ENCODE data around the gene ZNF76.

ZNF76 gene

DNA sequence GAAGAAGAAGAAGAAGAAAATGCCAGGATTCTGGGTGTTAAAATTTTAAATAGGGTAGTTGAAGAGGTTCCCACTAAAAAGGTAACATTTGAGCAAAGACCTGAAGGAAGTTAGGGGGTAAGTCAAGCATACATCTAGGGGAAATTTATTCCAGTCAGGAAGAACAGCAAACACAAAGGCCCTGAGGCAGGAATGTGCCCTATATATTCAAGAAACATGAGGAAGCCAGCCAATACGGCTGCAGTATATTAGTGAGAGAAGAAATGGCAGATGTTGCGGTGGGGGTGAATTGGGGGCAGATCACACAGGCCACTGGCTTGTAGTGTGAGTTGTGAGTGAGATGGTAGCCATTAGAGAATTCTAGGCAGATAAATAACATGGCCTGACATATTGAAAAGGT lies 6.0 kb downstream of the ZNF76 start:
- DNase-seq (ENCODE audit: low spot score), result no peak

DNA sequence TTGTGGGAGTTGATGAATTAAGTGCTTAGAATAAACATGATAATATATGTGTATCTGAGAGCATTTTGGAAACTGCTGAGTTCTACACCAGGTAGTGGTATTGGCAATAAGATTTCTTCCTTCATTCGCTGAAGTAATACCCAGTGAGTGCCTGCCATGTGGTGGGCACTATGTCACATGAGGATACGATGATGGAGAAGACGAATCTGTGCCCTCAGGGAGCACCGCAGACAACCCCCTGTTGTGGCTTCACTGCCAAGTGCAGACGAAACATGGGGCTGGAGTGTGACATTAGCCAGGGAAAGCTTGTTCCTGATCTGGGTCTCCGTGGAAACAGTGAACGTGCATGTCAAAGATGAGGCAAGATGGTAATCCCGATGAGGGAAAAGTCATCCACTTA lies 7.9 kb downstream of the ZNF76 start:
- DNase-seq (ENCODE audit: low spot score), result no peak

DNA sequence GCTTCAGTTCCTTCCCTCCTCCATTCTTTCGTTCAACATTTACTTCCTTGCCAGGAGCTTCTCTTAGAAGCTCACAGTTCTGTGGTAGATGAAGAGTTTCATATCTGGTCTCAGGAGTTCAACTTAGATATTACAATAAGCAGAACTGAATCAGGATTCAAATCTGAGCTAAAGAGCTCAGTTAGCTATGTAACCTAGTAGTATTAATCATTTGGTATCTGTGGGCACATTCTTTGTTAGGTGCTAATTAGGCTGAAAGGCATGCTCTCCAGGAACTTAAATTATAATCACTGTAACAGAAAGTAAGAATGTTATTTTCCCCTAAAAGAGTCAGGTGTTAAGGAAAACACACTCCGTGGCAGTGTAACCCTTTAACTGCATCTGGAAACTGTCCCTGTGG lies 8.4 kb downstream of the ZNF76 start:
- no peak for DNase-seq (ENCODE audit: low spot score)

DNA sequence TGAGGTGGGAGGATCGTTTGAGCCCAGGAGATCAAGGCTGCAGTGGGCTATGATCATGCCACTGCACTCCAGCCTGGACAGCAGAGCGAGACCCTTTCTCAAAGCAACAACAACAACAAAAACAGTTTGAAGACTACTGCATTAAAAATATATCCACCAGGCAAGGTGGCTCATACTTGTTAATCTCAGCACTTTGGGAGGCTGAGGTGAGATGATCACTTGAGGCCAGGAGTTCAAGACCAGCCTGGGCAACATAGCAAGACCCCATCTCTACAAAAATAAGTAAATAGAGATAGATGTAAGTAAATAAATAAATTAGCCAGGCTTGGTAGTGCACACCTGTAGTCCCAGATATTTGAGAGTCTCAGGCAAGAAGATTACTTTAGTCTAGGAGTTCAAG lies 12.5 kb downstream of the ZNF76 start:
- DNase-seq (ENCODE audit: low spot score), result no peak

GRCh38 chr6:35273822-35274559 lies 14.5 kb downstream of the ZNF76 start:
- no peak for DNase-seq (ENCODE audit: low spot score)

DNA sequence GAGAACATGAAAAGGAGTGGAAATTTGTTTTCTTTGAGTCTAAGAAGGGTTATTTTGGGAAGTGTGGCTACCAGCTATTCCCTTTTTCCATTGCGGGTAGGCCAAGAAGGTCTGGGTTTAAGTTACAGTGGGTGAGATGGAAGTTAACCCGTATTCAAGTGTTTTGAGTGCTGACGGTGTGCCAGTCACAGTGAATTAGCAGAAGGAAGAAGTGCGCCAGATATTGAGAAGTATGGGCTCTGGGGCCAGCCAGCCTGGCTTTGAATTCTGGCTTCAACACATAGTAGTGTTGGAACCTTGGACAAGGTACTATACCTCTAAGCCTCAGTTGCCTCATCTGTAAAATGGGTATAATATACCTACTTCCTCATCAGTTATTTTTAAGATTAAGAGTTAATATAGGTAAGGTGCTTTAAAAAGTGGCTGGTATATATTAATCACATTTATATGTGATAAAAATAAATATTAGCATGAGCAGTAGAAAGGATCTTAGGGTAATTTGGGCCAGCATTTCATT lies 16.3 kb downstream of the ZNF76 start:
- no peak for DNase-seq (ENCODE audit: low spot score)

DNA sequence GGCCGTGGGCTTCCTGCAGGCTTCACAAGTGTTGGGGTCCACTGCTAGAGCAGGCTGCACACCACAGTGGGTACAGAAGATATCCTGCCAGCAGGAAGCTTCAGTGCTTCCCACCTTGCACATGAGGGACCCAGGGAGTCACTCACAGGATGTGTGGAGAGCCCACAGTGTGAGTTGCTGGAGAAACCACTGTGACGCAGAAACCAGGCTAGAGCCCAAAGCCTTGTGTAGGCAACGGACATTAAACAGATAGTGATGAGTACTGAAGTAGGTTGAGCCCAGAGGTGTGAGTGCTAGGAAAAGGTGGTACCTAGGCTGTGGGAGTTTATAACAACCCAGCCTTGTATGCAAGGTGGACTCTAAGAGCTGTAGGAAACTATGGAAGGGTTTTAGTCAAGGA lies 19.2 kb downstream of the ZNF76 start:
- no peak for DNase-seq (ENCODE audit: low spot score)

GRCh38 chr6:35280903-35281302 lies 21.4 kb downstream of the ZNF76 start:
- DNase-seq (ENCODE audit: low spot score), result no peak

DNA sequence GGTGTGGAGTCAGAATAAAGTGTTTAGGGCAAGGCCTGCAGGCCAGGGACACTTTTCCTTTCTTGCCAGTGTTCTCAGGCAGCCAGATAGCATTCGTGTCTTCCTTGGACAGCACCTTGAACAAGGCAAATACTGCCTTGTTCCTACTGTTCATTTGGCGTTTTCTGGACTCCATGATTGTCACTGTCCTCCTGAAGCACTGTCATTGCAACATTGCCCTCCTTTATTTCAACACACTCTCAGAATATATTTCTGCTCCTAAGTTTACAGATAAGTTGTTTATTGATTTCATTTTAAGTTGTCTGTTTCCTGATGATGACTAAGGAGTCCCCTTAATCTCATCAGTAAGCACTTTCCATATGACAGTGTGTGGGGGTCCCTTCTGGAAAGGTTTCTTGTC lies 22.9 kb downstream of the ZNF76 start:
- DNase-seq (ENCODE audit: low spot score), result no peak

DNA sequence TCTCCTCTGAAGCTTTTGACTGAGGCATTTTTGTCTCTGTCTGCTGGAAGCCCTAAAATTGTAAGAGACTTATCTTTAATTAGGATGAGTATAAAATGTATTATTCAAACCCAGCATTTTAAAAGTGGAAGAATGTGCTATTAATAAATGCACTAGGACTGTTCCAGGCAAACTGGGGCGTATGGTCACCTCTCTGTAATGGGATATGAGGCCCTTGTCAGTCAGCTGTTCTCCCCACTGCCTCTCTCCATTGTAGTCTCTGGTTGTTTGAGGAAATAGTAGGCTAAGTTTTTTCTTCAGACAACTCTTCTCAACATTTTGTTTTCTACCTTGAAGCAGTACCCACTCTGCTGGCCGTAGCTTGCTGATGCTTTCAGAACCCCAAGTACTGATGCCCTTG lies 23.8 kb downstream of the ZNF76 start:
- no peak for DNase-seq (ENCODE audit: low spot score)

GRCh38 chr6:35287671-35288396 lies 28.3 kb downstream of the ZNF76 start:
- no peak for DNase-seq (ENCODE audit: low spot score)

DNA sequence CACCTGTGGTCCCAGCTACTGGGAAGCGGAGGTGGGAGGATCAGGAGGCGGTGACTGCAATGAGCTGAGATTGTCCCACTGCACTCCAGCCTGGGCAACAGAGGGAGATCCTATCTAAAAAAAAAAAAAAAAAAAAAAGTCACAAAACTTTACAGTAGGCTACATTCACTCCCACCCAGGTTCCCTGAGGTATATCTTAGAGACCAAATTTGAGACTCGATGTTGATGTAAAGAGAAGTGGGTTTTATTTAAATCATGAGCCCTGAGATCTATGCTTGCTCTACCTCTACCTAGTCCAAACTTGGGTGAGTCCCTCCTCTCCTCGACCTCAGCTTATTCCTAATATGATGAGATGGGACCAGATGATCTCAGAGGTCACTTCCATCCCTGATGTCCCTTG lies 29.3 kb downstream of the ZNF76 start:
- DNase-seq (ENCODE audit: low spot score), result no peak

GRCh38 chr6:35291491-35291890 lies 32.0 kb downstream of the ZNF76 start:
- no peak for DNase-seq (ENCODE audit: low spot score)

- DNase-seq (ENCODE audit: low spot score), result no peak
Measured at GRCh38 chr6:35292494-35292893, 33.0 kb downstream of the ZNF76 start.

GRCh38 chr6:35293681-35294080 lies 34.1 kb downstream of the ZNF76 start:
- no peak for DNase-seq (ENCODE audit: low spot score)

DNA sequence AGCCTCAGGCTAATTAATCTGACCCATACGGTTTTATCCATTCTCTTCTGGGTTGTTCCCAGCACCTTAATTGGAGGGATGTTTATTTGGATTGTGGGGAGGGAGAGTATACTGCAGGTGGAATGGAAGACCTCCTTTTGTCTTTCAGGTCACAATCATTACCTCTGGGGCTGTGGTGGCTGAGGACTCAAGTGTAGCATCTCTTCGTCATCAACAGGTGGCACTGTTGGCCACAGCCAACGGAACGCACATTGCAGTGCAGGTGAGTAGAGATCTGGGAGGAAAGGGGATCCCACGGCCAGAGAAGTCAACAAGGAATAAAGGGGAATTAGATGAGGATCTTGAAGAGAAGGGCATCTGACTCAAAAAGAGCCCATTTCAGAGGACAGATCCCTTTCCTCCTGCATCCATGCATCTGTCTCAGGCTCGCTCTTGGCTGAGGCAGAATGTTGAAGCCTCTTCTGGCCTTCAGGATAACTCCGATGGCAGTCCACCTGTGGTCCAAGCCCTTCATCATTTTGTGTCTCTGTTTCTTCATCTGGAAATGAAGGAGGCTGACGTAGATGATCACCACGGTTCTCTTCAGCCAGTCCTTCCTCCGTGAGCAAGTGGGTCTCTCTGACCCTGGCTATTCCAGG lies 34.9 kb downstream of the ZNF76 start:
- peak; percentile 57 for DNase-seq (ENCODE audit: low spot score)

DNA sequence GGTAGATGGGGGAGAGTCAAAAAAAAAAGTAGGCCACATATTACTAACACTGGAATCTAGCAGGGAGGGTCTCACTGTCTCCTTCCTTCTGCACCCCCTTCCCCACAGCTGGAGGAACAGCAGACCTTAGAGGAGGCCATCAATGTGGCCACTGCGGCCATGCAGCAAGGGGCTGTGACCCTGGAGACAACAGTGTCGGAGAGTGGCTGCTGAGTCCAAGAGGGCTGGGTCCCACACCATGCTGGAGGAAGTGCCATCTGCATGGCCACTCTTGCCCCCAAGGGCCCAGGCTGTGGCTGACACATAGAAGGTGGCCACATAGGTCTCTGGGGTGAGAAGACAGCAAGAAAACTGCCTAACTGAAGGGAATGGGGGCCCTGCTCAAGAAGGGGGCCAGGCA lies 35.5 kb downstream of the ZNF76 start:
- no peak for DNase-seq (ENCODE audit: low spot score)

DNA sequence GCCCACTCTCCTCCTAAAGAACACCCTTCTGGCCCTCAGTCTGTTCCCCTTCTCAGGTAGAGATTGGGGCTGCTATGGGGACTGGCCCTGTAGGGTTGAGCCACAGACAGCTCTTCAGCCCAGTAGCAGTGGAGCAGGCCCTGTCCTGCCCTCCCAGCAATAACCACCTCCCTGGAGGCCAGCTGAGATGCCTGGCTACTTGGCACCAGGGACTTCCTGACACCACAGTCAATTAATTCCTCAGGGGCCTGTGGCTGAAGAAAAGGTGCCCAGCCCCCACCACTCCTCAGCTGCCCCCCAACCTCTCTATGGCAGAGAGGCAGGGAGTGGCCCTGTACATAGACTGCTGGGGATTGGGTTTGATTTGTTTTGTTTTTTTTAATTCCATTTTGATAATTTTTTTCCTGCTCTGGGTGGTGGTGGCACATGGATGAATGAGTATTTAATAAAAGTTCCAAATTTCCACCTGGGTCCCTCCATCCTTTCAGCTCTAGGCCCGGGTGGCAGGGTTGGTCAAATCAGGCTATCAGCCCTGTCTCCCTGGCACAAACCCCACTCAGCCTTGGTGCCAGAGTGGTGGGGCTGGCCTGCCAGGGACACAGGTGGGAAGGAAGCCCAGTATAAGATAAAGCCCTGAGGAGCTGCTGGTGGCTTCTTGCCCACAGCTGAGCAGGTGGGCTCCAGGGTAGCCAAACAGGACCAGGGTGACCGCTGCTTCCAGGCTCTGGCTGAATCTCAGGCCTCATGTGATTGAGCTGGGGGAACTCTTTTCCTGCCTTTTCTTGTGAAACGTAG lies 36.2 kb downstream of the ZNF76 start:
- DNase-seq (ENCODE audit: low spot score), result no peak

- DNase-seq (ENCODE audit: low spot score), result no peak
Measured at GRCh38 chr6:35296931-35297600, 37.5 kb downstream of the ZNF76 start.

GRCh38 chr6:35297601-35298481 lies 38.3 kb downstream of the ZNF76 start, which contains the start of gene DEF6:
DEF6 (plus strand) TSS chr6:35297818; CDS start chr6:35297857, 39 bp downstream.
- peak; percentile 83 for DNase-seq (ENCODE audit: low spot score)

Measured in SK-N-DZ (cell line).